ENCODE data around the gene PRSS1. TPM values are rescaled to one million over a fixed set of nuclear protein-coding genes. Genes with fewer than 3 reads are reported as not detected.
"Not testable (repeated sequence)": the region's sequence is repeated elsewhere in the genome, so short reads cannot be mapped to it uniquely, and the experiment has no call there.

Gene PRSS1
- total and polyA plus RNA-seq, 8 donors, result 10.0 to 233 (median 61.0) TPM; not detected in 3

DNA sequence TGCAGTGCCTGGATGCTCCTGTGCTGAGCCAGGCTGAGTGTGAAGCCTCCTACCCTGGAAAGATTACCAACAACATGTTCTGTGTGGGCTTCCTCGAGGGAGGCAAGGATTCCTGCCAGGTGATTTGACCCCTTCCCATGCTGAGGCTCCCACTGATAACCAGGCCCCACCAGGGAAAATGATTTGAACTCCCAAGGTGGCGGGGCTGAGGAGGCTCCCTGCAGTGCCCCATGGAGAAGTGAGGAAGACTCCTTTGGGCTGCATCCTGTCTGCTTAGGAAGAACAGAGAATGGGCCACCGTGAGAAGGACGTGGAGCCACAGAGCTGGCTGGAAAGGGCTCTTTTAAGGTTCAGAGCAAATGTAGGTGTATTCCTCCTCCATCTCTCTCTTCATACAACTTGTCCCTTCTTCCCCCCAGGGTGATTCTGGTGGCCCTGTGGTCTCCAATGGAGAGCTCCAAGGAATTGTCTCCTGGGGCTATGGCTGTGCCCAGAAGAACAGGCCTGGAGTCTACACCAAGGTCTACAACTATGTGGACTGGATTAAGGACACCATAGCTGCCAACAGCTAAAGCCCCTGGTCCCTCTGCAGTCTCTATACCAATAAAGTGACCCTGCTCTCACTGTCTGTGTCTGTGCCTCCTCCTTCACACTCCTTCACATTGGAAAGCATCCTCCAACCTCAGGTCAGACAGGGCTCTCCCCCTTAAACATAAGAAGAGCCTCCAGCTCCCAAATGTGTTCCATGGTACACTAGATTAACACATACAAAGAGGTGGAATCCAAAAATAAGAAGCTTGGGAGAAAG is 24.9 kb downstream of the PRSS1 start:
- Histone ChIP-seq H3K4me1 (peaks cover 0 to 4% (median 0%) of the 10 kb centered on the region in 4 donors), H3K27me3 (peaks cover 0 to 4% (median 0%) of the 10 kb centered on the region in 3 donors), H3K36me3 (no peaks in the 10 kb centered on the region), H3K9me3 (no peaks in the 10 kb centered on the region), H3K27ac (no peak overlapping the region), H3K4me3 (no peak overlapping the region)
- TF ChIP-seq, protein P1, sequence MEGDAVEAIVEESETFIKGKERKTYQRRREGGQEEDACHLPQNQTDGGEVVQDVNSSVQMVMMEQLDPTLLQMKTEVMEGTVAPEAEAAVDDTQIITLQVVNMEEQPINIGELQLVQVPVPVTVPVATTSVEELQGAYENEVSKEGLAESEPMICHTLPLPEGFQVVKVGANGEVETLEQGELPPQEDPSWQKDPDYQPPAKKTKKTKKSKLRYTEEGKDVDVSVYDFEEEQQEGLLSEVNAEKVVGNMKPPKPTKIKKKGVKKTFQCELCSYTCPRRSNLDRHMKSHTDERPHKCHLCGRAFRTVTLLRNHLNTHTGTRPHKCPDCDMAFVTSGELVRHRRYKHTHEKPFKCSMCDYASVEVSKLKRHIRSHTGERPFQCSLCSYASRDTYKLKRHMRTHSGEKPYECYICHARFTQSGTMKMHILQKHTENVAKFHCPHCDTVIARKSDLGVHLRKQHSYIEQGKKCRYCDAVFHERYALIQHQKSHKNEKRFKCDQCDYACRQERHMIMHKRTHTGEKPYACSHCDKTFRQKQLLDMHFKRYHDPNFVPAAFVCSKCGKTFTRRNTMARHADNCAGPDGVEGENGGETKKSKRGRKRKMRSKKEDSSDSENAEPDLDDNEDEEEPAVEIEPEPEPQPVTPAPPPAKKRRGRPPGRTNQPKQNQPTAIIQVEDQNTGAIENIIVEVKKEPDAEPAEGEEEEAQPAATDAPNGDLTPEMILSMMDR (IDR thresholded peaks at IDR 0.05), result no peak
- TF ChIP-seq POLR2A (IDR thresholded peaks at IDR 0.05) (no peak), EP300 (IDR thresholded peaks at IDR 0.05) (no peak), POLR2AphosphoS5 (IDR thresholded peaks at IDR 0.05) (no peak)
- intact Hi-C loops (cut with DNase I; ENCODE audit: low total_unique reads), result loop anchor here (10.0 kb wide), 1 partner anchor 159 kb away; no protein-coding TSS in a partner anchor
- WGBS, 5 donors, result 40 to 70% (median 62%) methylated on average over 4 of the region's 4 CpGs
- no peak for DNase-seq

DNA sequence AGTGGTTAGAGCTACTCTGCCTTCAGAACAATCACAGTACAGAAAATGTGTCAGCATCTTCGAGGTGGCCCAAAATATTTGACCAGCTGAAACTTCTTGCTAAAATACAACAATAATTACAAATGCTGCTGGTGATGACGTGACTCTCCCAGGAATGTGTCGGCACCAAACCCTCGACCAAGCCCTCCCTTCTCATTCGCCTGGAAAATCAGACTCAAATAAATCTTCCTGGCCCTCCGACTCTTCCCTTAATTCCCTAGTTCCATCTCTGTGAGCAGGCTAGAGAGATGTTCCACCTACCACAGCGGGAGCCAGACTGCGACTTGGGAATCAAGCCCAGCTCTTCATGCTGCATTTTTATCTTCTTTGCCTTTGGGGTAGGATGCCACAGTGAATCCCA is 25.6 kb downstream of the PRSS1 start:
- Histone ChIP-seq H3K27ac (no peak overlapping the region), H3K4me1 (peaks cover 0 to 4% (median 0%) of the 10 kb centered on the region in 4 donors), H3K27me3 (peaks cover 0 to 4% (median 0%) of the 10 kb centered on the region in 3 donors), H3K9me3 (no peaks in the 10 kb centered on the region), H3K36me3 (no peaks in the 10 kb centered on the region), H3K4me3 (no peak overlapping the region)
- DNase-seq, result no peak
- intact Hi-C loops (cut with DNase I; ENCODE audit: low total_unique reads), result loop anchor here (10.0 kb wide), 1 partner anchor 160 kb away; no protein-coding TSS in a partner anchor
- WGBS, 5 donors, result 40 to 66% (median 52%) methylated on average over 8 of the region's 8 CpGs
- TF ChIP-seq EP300 (IDR thresholded peaks at IDR 0.05) (no peak), POLR2AphosphoS5 (IDR thresholded peaks at IDR 0.05) (no peak), POLR2A (IDR thresholded peaks at IDR 0.05) (no peak)
- TF ChIP-seq, protein P1 (IDR thresholded peaks at IDR 0.05), result no peak

DNA sequence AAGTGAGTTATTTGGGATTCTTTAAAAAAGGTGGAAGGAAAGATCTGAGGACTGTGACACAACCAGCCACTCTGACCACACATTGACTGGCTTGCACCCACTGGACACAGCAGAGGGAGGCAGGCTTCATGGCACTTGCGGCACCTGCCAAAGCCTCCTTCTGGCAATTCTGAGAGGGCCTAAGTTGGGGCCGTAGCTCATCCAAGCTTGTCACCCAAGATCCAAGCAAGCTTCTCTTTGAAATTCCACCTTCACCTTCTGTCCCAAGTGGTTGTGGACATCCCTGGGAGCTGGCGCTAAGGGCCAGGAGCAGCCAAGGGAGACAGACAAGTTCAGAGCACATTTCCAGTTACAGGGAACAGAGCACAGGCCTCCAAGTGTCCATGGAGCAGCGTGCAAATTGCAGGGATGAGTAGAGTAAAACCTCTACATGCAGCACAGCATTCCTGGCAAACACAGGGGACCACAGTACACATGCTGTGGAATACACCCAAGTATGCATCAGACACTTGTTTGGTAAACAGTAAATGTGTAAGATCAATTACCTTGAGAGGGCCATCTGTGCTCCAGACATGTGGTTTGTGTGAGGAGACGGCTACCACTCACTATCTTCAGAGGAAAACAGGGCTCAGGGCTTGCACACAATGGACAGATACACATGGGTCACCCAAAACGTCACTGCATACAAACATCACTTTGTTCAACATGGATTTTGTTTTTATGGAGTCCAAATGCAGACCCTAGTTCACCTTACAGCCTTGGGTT is 26.3 kb downstream of the PRSS1 start:
- WGBS, 5 donors, result 61 to 72% (median 65%) methylated on average over 6 of the region's 6 CpGs
- not testable (repeated sequence) for H3K27me3 ChIP-seq

DNA sequence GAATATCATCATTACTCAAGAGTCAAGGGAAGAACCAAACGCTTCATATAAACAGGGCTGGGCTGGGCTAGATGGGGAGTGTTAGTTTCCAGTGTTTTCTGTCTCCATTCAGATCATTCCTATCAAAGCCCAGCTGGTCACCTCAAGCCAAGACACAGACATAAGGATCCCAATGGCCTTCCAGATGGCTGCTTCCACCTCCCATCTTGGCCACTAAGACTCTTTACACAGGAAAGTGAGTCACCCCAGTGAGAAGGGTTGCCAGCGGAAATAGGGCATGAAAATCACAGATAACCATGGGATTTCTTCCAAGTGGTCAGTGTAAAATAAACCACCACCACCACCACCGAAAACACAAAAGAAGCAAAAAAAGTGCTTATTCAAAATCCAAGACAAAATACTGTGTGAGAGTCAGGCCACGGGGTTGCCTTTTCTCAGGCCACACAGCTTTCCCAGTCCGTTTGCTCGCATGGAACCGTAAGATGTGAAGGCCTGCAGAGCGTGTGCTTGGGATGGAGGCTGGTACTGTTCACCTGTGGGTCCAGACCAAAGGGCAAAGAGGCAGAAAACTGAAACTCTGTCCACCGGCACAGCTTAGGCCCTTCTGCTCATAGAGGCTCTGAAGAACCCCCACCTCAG is 27.1 kb downstream of the PRSS1 start:
- 55 to 71% (median 64%) methylated on average over 9 of the region's 9 CpGs for WGBS, 5 donors
- Histone ChIP-seq H3K4me1 (peaks cover 0 to 4% (median 0%) of the 10 kb centered on the region in 4 donors), H3K27ac (no peak overlapping the region), H3K9me3 (no peaks in the 10 kb centered on the region), H3K36me3 (no peaks in the 10 kb centered on the region), H3K27me3 (peaks cover 0 to 4% (median 0%) of the 10 kb centered on the region in 3 donors), H3K4me3 (no peak overlapping the region)
- TF ChIP-seq POLR2AphosphoS5 (IDR thresholded peaks at IDR 0.05) (no peak), POLR2A (IDR thresholded peaks at IDR 0.05) (no peak), EP300 (IDR thresholded peaks at IDR 0.05) (no peak)
- TF ChIP-seq, protein P1 (IDR thresholded peaks at IDR 0.05), result no peak
- no peak for DNase-seq
- intact Hi-C loops (cut with DNase I; ENCODE audit: low total_unique reads), result loop anchor here (10.0 kb wide), 1 partner anchor 162 kb away; no protein-coding TSS in a partner anchor

More for the DNA sequence above, 26.3 kb downstream of the PRSS1 start:
- H3K27ac ChIP-seq, H3K4me3 ChIP-seq, DNase-seq, H3K4me1 ChIP-seq, H3K36me3 ChIP-seq, H3K9me3 ChIP-seq: not testable (repeated sequence)
- intact Hi-C loops (cut with DNase I; ENCODE audit: low total_unique reads), result loop anchor here (10.0 kb wide), 1 partner anchor 161 kb away; no protein-coding TSS in a partner anchor

DNA sequence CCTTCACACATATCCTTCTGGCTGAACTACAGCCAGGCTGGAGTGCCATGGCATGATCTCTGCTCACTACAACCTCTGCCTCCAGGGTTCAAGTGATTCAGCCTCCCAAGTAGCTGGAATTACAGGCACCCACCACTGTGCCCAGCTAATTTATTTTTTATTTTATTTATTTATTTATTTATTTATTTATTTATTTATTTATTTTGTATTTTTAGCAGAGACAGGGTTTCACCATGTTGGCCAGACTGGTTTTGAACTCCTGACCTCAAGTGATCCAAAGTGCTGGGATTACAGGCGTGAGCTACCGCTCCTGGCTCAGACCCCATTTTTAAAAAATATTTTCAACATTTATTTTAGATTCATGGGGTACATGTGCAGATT is 27.6 kb downstream of the PRSS1 start:
- DNase-seq, H3K36me3 ChIP-seq, H3K27me3 ChIP-seq, H3K27ac ChIP-seq, H3K4me3 ChIP-seq, H3K4me1 ChIP-seq, H3K9me3 ChIP-seq: not testable (repeated sequence)
- intact Hi-C loops (cut with DNase I; ENCODE audit: low total_unique reads), result loop anchor here (10.0 kb wide), 1 partner anchor 162 kb away; no protein-coding TSS in a partner anchor
- 82 to 100% (median 94%) methylated on average over 2 of the region's 2 CpGs for WGBS, 5 donors
